Keratinocyte (primary cell): ENCODE data around the gene TMC5.

Source experiments
- EZH2 ChIP-seq: IDR thresholded peaks from one replicate; pipeline ENCODE4 v1.6.1; 2012; ENCODE audit warnings: inconsistent platforms, mild to moderate bottlenecking, low read length, moderate library complexity
- TF ChIP-seq, protein P1 (sequence below), 3 experiments: IDR thresholded peaks in 1 of 3; conservative IDR thresholded peaks in 1 of 3; optimal IDR thresholded peaks in 1 of 3; 2 replicates in 2 of 3; 3 replicates in 1 of 3; pipeline versions ENCODE3 to v1.5.1; 2011; ENCODE audit warnings: low read length in 3 of 3, mild to moderate bottlenecking in 3 of 3, moderate library complexity in 2 of 3, control low read depth in 1 of 3, inconsistent platforms in 1 of 3; ENCODE audit not compliant: insufficient read depth in 2 of 3; ENCODE audit errors: extremely low read depth in 1 of 3

- TF ChIP-seq, protein P1, sequence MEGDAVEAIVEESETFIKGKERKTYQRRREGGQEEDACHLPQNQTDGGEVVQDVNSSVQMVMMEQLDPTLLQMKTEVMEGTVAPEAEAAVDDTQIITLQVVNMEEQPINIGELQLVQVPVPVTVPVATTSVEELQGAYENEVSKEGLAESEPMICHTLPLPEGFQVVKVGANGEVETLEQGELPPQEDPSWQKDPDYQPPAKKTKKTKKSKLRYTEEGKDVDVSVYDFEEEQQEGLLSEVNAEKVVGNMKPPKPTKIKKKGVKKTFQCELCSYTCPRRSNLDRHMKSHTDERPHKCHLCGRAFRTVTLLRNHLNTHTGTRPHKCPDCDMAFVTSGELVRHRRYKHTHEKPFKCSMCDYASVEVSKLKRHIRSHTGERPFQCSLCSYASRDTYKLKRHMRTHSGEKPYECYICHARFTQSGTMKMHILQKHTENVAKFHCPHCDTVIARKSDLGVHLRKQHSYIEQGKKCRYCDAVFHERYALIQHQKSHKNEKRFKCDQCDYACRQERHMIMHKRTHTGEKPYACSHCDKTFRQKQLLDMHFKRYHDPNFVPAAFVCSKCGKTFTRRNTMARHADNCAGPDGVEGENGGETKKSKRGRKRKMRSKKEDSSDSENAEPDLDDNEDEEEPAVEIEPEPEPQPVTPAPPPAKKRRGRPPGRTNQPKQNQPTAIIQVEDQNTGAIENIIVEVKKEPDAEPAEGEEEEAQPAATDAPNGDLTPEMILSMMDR (optimal IDR thresholded peaks at IDR 0.05 in 1 of 3, IDR thresholded peaks at IDR 0.05 in 1 of 3, conservative IDR thresholded peaks at IDR 0.05 in 1 of 3; ENCODE audit: extremely low read depth in 1 of 3, insufficient read depth in 2 of 3, low read length in 3 of 3): no peak
- no peak for TF ChIP-seq EZH2
Observed at GRCh38 chr16:19382084-19382801, 35.4 kb upstream of the TMC5 start.
